HG03439 (cell line): ENCODE results near the gene ZCCHC17.

Experiments used
- ATAC-seq: cut with Tn5 transposase; IDR thresholded peaks from one replicate; pipeline ENCODE4 v1.9.1; 2021; ENCODE audit warnings: mild to moderate bottlenecking, moderate library complexity; ENCODE audit not compliant: unreplicated experiment

The ZCCHC17 gene

DNA sequence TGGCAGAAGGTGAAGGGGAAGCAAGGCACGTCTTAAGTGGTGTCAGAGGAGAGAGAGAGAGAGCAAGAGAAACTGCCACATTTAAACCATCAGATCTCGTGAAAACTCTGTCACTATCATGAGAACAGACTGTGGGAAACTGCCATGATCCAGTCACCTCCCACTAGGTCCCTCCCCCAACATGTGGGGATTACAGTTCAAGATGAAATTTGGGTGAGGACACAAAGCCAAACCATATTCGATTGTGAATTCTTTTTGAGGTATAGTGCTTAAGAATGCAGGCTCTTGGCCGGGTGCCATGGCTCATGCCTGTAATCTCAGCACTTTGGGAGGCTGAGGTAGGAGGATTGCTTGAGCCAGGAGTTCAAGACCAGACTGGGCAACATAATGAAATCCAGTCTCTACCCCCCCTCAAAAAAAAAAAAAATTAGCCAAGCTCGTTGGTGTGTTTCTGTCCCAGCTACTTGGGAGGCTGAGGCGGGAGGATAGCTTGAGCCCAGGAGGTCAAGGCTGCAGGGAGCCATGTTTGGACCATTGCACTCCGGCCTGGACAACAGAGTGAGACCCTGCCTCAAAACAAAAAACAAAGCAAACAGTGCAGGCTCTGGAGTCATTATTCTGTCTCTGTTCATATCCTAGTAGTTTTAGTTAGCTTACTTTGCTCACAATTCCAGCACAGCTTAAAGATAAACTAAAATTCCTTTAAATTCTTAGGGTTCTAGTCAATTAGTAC, 6.0 kb downstream of the ZCCHC17 start:
- ATAC-seq: no peak

DNA sequence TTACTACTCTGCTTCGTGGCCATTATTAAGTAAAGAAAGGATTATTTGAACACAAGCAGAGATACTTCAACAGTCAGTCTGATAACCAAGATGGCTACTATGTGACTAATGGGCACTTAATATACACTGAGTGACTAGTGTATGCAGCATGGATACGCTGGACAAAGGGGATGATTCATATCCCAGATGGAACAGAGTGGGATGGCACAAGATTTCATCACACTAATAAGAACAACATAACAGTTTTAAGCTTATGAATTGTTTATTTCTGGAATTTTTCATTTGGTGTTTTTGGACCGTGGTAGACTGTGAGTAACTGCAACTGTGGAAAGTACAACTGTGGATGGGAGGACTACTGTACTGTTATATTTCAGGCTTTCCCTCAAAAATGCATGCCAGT, 9.4 kb downstream of the ZCCHC17 start:
- no peak for ATAC-seq

- no peak for ATAC-seq
Observed at GRCh38 chr1:31308036-31308435, 11.2 kb downstream of the ZCCHC17 start.

- ATAC-seq: no peak
Observed at GRCh38 chr1:31310198-31310597, 13.4 kb downstream of the ZCCHC17 start.

DNA sequence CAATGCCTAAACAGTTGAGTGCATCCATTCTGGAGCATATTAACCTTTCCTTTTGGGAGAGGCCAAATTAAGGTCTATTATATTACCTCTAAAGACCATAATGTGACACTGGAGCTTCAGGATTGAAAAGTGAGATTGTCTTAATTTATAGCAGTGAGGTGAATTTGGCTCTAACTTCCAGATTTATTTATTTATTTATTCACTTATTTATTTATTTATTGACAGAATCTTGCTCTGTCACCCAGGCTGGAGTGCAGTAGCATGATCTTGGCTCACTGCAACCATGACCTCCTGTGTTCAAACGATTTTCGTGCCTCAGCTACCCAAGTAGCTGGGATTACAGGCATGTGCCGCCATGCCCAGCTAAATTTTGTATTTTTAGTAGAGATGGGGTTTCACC, 19.1 kb downstream of the ZCCHC17 start:
- no peak for ATAC-seq

DNA sequence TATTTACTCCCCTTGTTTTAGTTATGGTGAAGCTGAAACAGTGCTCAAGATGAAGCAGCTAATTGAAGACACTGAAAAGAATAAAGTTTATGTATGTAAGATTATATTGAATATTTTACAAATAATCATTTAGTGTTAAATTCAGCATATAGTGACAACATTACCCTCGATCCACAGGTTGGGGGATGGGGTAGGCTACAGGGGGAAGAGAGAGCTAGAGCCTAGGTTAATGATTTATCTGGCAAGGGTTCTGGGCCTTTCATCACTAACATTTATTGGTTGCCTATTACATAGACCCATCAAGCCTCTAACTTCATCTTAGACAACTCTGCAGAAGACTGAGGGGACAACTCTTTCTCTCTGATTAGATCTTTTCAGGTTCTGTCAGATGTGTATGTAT, 21.3 kb downstream of the ZCCHC17 start:
- ATAC-seq: no peak

- no peak for ATAC-seq
Observed at GRCh38 chr1:31324093-31324492, 27.3 kb downstream of the ZCCHC17 start.

GRCh38 chr1:31324992-31325391, 28.2 kb downstream of the ZCCHC17 start:
- ATAC-seq: no peak

DNA sequence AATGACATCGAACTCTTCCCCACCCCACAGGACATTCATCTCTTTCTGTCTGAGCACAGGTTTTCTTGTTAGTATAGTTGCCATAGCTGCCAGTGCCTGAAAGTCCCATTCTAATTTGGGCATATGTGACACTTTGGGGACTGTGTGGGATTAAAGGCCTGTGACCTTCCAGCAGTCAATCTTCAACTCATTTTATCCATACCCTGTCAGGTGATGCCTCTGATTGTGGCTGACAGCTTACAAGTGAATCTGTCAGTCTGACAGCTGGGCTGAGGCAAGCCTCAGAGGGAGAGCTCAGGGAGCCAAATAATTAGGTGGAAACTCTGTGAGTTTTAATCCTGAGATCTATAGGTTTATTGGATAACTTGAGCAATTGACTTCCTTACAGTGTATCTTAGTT, 29.6 kb downstream of the ZCCHC17 start:
- ATAC-seq: no peak

GRCh38 chr1:31327381-31327780, 30.5 kb downstream of the ZCCHC17 start:
- ATAC-seq: no peak

GRCh38 chr1:31335007-31335406, 38.2 kb downstream of the ZCCHC17 start:
- ATAC-seq: no peak

DNA sequence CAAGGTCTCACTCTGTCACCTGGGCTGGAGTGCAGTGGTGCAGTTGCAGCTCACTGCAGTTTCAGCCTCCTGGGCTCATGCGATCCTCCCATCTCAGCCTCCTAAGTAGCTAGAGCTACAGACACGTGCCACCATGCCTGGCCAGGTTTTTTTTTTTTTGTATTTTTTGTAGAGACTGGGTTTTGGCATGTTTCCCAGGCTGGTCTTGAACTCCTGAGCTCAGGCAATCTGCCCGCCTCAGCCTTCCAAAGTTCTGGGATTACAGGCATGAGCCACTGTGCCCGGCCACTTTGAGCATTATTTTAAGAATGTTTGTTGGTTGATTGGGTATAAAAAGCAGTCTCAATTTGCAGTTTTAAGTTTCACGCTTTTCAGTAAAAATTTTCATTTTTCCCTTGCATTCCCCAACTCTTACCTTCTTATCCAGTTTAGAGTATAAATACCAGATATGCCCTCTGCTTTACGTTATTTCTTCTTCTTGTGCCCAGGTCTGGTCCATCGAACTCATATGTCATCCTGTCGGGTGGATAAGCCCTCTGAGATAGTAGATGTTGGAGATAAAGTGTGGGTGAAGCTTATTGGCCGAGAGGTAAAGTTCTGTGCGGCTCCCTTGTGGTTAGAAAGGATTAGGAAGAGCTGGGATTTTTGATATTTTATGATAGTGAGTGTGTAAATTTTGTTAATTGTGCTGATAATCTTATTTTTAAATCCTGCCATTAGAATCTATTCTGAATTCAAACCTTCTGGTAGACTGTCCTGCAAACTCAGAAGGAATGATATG, 40.0 kb downstream of the ZCCHC17 start:
- no peak for ATAC-seq

DNA sequence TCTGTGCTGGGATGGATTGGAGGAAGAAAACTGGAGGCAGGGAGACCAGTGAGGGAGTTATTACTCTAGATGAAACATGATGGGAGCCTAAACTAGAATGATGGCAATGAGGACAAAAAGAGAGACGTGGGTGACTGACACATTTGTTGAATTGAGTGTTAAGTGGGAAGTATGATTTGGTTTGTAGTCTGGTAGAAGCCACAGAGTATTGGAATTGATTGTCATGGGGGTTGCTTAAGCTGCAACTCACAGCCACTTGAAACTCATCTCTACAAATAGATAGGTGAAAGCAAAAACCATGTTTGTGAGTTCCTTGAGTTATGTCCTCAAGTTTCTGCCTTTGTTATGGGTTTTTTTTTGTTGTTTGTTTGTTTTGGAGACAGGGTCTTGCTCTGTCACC, 47.7 kb downstream of the ZCCHC17 start:
- no peak for ATAC-seq

DNA sequence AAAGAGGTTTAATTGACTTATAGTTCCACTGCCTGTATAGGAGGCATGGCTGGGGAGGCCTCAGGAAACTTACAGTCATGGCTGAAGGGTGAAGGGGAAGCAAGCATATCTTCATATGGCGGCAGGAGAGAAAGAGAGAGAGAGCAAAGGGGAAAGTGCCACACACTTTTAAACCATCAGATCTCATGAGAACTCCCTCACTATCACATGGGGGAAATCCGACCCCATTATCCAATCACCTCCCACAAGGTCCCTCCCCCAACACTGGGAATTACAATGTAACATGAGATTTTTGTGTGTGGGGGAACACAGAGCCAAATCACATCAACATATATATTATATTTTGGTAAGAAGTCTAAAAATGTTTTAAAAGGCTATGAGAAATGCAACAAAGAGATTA, 48.8 kb downstream of the ZCCHC17 start:
- ATAC-seq: no peak

DNA sequence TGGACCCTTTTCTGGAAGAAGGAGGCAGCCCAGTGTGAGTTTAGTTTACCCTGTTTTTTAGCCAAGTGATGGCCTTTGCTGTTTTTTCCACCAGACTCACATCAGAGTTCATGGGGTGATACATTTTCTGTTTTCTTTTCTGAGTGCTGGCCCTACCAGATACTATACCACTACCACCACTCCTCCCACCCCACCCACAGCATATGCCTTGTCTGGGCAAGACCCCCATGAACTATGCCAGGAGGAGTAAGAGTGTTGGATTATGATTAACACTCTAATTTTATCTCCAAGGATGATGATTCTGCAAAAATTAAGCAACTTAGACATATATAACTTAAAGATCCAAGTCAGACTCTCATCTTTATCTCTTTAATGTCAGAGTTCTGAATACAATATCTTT, 50.0 kb downstream of the ZCCHC17 start:
- ATAC-seq: no peak

GRCh38 chr1:31348449-31348848, 51.6 kb downstream of the ZCCHC17 start:
- no peak for ATAC-seq

DNA sequence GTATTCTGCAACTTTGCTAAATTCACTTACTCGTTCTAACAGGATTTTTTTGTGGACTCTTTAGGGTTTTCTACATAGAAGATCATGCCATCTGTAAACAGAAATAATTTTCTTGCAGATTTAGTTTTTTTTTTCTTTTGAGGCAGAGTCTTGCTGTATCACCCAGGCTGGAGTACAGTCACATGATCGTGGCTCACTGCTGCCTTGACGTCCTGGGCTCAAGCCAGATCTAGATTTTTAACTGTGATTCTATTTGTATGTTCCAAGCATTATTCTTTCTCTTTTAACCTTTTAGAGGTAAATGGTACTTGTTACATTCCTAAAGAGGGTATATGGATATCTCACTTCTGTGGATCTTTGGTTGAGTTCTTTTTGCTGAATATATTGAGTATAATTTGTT, 57.5 kb downstream of the ZCCHC17 start:
- no peak for ATAC-seq

DNA sequence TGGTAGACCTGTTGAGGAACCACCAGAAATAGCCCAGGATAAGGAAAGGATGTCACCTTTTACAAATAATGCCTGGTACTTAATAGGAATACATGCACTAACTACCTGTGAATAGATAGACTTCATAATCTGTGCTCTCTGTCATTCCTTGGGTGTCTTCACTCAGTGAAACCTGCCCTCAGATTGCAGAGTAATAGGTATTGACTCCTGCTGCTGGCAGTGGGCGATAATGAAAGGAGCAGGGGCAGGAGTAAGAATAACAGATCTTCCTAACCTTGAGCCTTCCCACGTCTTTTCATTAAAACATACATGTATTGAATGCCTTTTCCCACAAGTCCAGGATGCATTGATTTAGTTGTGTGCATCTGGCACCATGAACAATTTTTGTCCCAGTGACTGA, 59.6 kb downstream of the ZCCHC17 start:
- no peak for ATAC-seq

DNA sequence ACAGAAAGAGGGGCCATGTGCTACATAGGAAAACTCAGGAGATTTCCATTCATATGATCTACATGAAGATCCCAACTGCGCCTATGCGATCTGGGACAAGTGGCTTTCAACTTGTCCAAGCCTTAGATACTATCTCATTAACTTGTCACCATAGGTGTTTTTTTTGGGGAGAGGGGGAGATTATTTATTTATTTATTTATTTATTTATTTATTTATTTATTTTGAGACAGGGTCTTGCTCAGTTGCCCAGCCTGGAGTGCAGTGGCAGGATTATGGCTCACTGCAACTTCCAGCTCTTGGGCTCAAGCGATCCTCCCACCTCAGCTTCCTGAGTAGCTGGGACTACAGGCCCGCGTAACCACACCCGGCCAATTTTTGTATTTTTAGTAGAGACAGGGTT, 64.8 kb downstream of the ZCCHC17 start:
- no peak for ATAC-seq

GRCh38 chr1:31362032-31362431, 65.2 kb downstream of the ZCCHC17 start:
- ATAC-seq: no peak

DNA sequence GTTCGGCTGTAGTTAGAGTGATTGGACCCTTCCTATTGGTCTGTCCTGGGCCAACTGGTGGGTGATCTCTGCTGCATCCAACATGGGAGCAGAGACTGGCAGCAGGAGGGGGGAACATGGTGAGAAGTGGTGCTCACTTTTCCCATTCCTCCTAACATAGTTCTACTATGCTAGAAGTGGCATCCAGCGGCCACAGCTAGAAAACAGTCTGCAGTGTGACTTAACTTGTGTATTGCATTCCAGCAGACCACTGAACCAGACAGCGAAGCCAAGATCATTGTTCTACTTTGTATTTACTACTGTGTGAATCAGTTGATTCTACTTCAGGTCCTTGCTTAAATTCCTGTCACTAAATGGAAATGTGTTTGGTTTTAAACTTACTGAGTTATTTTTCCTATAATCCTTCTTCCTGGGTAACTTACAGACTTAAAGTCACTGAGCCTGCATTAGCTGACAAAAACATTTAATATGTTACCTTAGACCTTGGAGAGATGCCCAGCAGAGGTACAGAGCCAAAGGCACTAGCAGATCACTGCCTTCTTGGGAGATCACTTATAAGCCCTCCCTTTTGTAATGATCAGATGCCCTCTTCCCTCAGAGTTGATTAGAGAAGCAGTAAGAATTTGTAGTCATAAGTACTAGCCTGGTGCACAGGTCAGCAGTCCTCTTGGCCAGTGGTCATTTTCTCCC, 67.9 kb downstream of the ZCCHC17 start:
- no peak for ATAC-seq

GRCh38 chr1:31366796-31367195, 70.0 kb downstream of the ZCCHC17 start:
- ATAC-seq: no peak
